Ishikawa (cell line): ENCODE data around the gene ANKRD44.

Source experiments
- CEBPB ChIP-seq: IDR thresholded peaks from 2 replicates; pipeline ENCODE4 v1.6.1; 2012
- CREB1 ChIP-seq: IDR thresholded peaks from 2 replicates; pipeline ENCODE4 v1.6.1; 2012; ENCODE audit warnings: low read depth
- EGR1 ChIP-seq: IDR thresholded peaks from 2 replicates; pipeline ENCODE4 v1.6.1; 2012
- EP300 ChIP-seq: IDR thresholded peaks from 2 replicates; pipeline ENCODE4 v1.6.1; 2012; ENCODE audit warnings: borderline replicate concordance
- FOXM1 ChIP-seq: IDR thresholded peaks from 2 replicates; pipeline ENCODE4 v1.6.1; 2012; ENCODE audit warnings: low read depth, borderline replicate concordance
- NFIC ChIP-seq: IDR thresholded peaks from 2 replicates; pipeline ENCODE4 v1.6.1; 2012
- RAD21 ChIP-seq: IDR thresholded peaks from 2 replicates; pipeline ENCODE4 v1.6.1; 2012; ENCODE audit warnings: low read depth
- TCF12 ChIP-seq: IDR thresholded peaks from 2 replicates; pipeline ENCODE4 v1.6.1; 2012; ENCODE audit warnings: low read depth
- TEAD4 ChIP-seq: IDR thresholded peaks from 2 replicates; pipeline ENCODE4 v1.6.1; 2012
- YY1 ChIP-seq: IDR thresholded peaks from 2 replicates; pipeline ENCODE4 v1.6.1; 2012; ENCODE audit warnings: low read depth
- ZBTB7A ChIP-seq: IDR thresholded peaks from 2 replicates; pipeline ENCODE4 v1.6.1; 2012; ENCODE audit warnings: low read depth
- TF ChIP-seq, protein P1 (sequence below): IDR thresholded peaks from 2 replicates; pipeline ENCODE4 v1.6.1; 2012
- TF ChIP-seq, protein P2 (sequence below): IDR thresholded peaks from 2 replicates; pipeline ENCODE4 v1.6.1; 2012; ENCODE audit warnings: low read depth, mild to moderate bottlenecking
- TF ChIP-seq, protein P3 (sequence below): IDR thresholded peaks from 2 replicates; pipeline ENCODE4 v1.6.1; 2012

The ANKRD44 gene

DNA sequence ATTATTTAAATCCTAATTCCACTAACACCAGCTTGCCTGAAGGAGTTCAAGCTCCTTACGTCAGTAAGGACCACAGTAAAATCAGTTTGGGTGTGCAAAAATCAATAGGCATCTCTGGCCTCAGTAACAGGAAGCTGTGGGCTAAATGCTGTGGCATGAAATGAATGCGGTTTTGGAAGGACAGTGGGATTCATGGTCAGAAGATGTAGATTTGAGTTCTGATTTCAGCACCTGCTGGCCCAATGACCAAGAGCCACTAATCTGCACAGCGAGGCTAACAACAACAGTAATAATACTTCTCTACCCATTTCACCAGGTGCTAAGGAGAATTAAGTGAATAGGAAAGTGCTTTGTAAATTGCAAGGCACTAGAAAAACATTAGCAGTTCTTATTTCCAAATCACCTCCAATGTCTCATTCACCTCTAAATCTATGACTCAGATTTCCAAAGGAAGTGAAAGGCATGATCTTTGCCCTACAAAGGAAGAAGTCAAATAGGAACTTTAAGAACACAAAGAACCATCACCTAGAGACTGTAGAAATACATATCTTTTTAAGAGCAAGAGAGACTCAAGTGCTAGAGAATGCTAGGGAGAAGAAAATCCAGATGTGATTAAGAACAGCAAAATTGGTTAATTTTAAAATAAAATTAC is 172.6 kb downstream of the ANKRD44 start:
- TF ChIP-seq, protein P1, sequence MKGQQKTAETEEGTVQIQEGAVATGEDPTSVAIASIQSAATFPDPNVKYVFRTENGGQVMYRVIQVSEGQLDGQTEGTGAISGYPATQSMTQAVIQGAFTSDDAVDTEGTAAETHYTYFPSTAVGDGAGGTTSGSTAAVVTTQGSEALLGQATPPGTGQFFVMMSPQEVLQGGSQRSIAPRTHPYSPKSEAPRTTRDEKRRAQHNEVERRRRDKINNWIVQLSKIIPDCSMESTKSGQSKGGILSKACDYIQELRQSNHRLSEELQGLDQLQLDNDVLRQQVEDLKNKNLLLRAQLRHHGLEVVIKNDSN, result no peak
- TF ChIP-seq, protein P2, sequence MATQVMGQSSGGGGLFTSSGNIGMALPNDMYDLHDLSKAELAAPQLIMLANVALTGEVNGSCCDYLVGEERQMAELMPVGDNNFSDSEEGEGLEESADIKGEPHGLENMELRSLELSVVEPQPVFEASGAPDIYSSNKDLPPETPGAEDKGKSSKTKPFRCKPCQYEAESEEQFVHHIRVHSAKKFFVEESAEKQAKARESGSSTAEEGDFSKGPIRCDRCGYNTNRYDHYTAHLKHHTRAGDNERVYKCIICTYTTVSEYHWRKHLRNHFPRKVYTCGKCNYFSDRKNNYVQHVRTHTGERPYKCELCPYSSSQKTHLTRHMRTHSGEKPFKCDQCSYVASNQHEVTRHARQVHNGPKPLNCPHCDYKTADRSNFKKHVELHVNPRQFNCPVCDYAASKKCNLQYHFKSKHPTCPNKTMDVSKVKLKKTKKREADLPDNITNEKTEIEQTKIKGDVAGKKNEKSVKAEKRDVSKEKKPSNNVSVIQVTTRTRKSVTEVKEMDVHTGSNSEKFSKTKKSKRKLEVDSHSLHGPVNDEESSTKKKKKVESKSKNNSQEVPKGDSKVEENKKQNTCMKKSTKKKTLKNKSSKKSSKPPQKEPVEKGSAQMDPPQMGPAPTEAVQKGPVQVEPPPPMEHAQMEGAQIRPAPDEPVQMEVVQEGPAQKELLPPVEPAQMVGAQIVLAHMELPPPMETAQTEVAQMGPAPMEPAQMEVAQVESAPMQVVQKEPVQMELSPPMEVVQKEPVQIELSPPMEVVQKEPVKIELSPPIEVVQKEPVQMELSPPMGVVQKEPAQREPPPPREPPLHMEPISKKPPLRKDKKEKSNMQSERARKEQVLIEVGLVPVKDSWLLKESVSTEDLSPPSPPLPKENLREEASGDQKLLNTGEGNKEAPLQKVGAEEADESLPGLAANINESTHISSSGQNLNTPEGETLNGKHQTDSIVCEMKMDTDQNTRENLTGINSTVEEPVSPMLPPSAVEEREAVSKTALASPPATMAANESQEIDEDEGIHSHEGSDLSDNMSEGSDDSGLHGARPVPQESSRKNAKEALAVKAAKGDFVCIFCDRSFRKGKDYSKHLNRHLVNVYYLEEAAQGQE, result no peak
- TF ChIP-seq ZBTB7A (no peak), CEBPB (no peak), FOXM1 (no peak)
- TF ChIP-seq, protein P3, sequence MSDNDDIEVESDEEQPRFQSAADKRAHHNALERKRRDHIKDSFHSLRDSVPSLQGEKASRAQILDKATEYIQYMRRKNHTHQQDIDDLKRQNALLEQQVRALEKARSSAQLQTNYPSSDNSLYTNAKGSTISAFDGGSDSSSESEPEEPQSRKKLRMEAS, result no peak

DNA sequence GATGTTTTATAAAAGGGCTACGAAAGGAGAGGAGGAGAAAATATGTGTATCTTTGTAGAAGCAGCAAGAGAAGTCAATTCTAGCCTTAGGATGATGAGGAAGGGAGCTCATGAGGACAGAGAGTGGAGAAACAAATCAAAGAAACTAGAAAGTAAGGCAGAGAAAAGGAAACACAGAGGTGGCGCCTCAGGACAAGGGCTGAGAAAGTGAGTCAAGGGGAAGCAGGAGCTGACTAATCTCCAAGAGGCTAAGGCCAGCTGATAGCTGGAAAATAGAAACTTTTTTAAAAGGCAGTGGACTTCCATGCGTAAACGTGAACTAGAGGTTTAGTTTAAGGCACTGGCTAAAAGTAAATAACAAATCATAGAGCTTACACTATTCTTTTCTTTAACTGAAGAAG is 173.3 kb downstream of the ANKRD44 start:
- TF ChIP-seq EP300 (no peak), TCF12 (no peak), FOXM1 (no peak), CEBPB (no peak), TEAD4 (no peak), YY1 (no peak), EGR1 (no peak), CREB1 (no peak), ZBTB7A (no peak)
- TF ChIP-seq, protein P3, result no peak
- TF ChIP-seq, protein P1, result no peak

DNA sequence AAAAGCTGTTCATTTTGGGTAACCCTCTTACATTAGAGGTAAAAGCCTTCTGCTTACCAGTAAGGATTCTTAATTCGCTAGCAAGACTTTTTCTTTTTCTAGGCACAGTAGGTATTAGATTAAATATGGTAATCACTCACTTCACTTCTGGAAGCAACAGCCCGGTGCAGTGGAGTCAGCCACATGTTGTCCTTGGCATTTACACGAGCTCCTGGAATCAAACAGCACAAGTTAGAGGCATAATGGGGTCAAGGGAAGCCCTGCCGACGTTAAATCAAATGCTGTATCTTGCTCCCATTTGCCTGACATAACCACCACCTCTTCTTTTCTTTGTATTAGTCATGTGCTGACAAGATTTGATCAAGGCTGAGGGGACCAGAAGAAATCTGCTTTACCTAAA is 174.1 kb downstream of the ANKRD44 start:
- no peak for TF ChIP-seq EP300
- TF ChIP-seq, protein P3, result no peak
- TF ChIP-seq TEAD4, result no peak
- no peak for TF ChIP-seq RAD21

DNA sequence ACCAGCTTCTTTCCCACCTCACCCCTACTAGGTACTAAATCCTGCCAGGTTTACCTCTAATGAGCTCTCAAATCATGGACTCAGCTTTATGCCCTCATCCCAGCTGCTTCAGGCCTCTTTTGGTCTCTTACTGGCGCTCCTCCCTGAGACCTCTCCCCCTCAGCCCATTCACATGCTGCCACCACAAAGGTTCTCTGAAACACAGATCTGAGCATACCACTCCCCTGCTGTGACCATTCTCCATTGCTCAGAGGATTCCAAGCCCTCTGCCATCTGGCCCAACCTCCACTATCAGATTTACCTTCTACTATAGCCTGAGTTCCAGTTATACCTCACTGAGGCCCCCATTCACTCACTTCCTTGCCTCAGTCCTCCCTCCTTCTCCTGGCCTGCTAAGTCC is 174.8 kb downstream of the ANKRD44 start:
- TF ChIP-seq YY1, result no peak
- no peak for TF ChIP-seq TEAD4
- no peak for TF ChIP-seq CREB1
- TF ChIP-seq, protein P3, result no peak
- TF ChIP-seq CEBPB, result no peak
- TF ChIP-seq RAD21, result no peak
- no peak for TF ChIP-seq ZBTB7A
- TF ChIP-seq TCF12, result no peak

DNA sequence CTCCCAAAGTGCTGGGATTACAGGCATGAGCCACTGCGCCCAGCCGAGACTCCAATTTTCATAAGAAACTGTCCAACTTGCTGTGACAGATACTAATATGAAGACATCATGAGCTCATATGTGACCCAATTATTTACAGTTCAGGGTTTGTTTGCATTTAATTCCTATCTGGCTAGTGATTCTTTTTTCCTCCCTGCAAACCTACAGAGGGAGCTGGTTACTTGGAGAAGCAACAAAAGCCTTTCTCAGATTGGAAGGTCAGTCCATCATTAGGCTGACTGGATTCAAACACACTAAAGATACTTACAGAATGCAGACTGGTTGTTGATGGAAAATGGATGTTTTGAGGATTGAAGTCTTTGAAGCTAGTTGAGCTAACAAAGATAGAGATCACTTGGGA is 176.4 kb downstream of the ANKRD44 start:
- TF ChIP-seq, protein P1, result no peak
- TF ChIP-seq FOXM1, result no peak
- TF ChIP-seq CEBPB, result no peak
- TF ChIP-seq TEAD4, result no peak
- no peak for TF ChIP-seq RAD21
- no peak for TF ChIP-seq TCF12
- TF ChIP-seq, protein P2, result no peak
- no peak for TF ChIP-seq ZBTB7A
- no peak for TF ChIP-seq EGR1
- TF ChIP-seq NFIC, result no peak

DNA sequence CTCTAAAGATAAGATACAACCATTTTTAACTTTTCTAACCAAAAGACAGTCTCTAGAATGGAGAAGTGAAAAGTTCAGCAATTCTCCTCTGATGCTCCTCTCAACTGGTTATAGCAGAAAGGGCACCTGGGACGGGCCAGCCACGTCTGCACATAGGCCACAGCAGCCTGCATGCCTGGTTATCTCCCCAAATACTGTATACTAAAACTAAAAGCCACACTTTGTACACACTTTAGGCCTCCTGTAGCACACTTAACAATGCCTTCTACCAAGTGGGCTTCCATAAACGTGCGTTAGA is 179.1 kb downstream of the ANKRD44 start:
- TF ChIP-seq TCF12 (no peak), RAD21 (no peak), YY1 (no peak), EGR1 (no peak), NFIC (no peak), TEAD4 (no peak), EP300 (no peak), CREB1 (no peak), FOXM1 (no peak), ZBTB7A (no peak)
- TF ChIP-seq, protein P1, result no peak
- TF ChIP-seq, protein P3, result no peak
